Activated B cell treated with CpG ODN at 0.5 μM for 24 hours (primary cell): ENCODE measurements around the gene SPOCK1. TPM values are rescaled to one million over a fixed set of nuclear protein-coding genes. Genes with fewer than 3 reads are reported as not detected.

ENCODE experiments used
- ATAC-seq: fragments of 200-7000 bp; cut with Tn5 transposase; one replicate; pipeline ENCODE4 v1.10.0; 2021; ENCODE audit warnings: low read depth, mild to moderate bottlenecking, moderate library complexity
- CTCF ChIA-PET: fragments of 350-600 bp; sonication (Branson Sonifier 250); formaldehyde crosslinking; loops from one replicate; lab custom pipeline; 2021; ENCODE audit warnings: antibody characterized with exemption; lab: Charles Lee
- POLR2A ChIA-PET: fragments of 350-600 bp; sonication (Branson Sonifier 250); formaldehyde crosslinking; loops from one replicate; lab custom pipeline; 2021; ENCODE audit warnings: antibody characterized with exemption; lab: Charles Lee
- DNase-seq: peaks from one replicate; pipeline ENCODE4 v3.0.0; 2022
- H3K27ac Mint-ChIP-seq: one replicate; pipeline ENCODE4 v1.8.0; 2020; ENCODE audit warnings: mixed read lengths
- H3K27me3 Mint-ChIP-seq: one replicate; pipeline ENCODE4 v1.8.0; 2021; ENCODE audit warnings: mixed read lengths
- H3K36me3 Mint-ChIP-seq: one replicate; pipeline ENCODE4 v1.8.0; 2021; ENCODE audit warnings: low read depth, mixed read lengths
- H3K4me1 Mint-ChIP-seq: one replicate; pipeline ENCODE4 v1.8.0; 2021; ENCODE audit warnings: mixed read lengths
- H3K4me3 Mint-ChIP-seq: one replicate; pipeline ENCODE4 v1.8.0; 2020; ENCODE audit warnings: mild to moderate bottlenecking, mixed read lengths
- H3K9me3 Mint-ChIP-seq: one replicate; pipeline ENCODE4 v1.8.0; 2020; ENCODE audit warnings: mixed read lengths
- CTCF ChIP-seq: fragments of 200-600 bp; IDR thresholded peaks from one replicate; pipeline ENCODE4 v1.8.0; 2022; ENCODE audit warnings: antibody characterized with exemption, mild to moderate bottlenecking
- intact Hi-C: fragments of 100-400 bp; cut with micrococcal nuclease; formaldehyde crosslinking; loops from one replicate; pipeline ENCODE4 v1.15.1; 2024
- total RNA-seq: library from RNA; stranded (reverse); gene quantifications from 2 replicates; pipeline ENCODE4 v1.2.3, GENCODE V29; 2022

The SPOCK1 gene
- total RNA-seq, 1 donor from 2014 or later = not detected

DNA sequence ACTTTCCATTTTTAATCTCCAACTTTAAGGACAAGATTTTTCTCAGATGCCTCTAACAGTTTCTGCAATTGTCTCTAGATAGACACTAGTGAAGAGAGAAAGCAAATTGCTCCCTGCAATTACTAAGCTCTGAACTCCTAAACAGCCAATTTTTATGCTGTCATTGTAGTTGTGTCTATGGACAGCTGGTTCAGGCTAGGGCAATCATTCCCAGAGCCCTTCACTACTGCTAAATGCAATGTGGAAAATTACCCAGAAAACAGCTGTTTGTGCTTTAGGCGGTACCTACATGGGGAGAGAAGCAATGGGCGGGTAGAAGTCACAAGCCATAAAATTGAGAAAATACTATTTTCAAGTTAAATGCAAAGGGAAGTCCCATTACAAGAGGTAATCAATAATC, 211.6 kb downstream of the SPOCK1 start:
- H3K36me3 Mint-ChIP-seq = no peaks in the 10 kb centered on the region
- H3K9me3 Mint-ChIP-seq = no peaks in the 10 kb centered on the region
- peaks cover 8% of the 10 kb centered on the region for H3K27me3 Mint-ChIP-seq
- intact Hi-C loops = no loop called here
- ATAC-seq = no peak
- no peak for TF ChIP-seq CTCF
- no peak overlapping the region for H3K4me3 Mint-ChIP-seq
- POLR2A ChIA-PET = no interaction called here
- CTCF ChIA-PET = no interaction called here
- no peak for DNase-seq
- no peak overlapping the region for H3K27ac Mint-ChIP-seq
- H3K4me1 Mint-ChIP-seq = no peaks in the 10 kb centered on the region

DNA sequence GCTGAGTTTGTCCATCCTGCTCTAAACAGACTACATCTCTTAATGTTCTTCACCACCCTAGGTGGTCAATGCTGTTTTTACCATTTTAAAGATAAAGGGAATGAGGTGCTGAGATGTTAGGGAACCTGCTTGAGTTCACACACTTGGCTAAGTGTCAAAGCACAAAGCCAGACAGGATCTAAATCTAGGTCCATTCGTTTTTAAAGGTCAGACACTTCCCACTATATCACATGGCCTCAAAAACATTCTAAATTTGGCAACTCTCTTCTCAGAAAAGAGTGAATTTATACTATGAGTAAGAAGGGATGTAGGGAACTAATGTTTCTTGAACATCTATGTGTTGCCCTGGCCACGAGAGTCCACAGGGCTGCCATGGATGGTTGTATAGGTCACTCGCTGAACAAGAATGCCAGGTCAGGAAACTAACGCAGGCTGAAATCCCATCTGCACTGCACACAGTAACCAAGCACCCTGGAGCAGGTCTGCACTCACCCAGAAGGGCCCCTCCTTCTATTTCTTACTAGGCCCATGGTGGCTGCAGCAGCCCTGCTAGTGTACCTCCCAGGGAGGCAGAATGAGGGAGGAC, 213.0 kb downstream of the SPOCK1 start:
- TF ChIP-seq CTCF = no peak
- H3K4me1 Mint-ChIP-seq = no peaks in the 10 kb centered on the region
- H3K27me3 Mint-ChIP-seq = peaks cover 8% of the 10 kb centered on the region
- H3K36me3 Mint-ChIP-seq = no peaks in the 10 kb centered on the region
- no peak overlapping the region for H3K27ac Mint-ChIP-seq
- ChIA-PET POLR2A (no interaction called here), CTCF (no interaction called here)
- DNase-seq (no peak), ATAC-seq (no peak)
- no peak overlapping the region for H3K4me3 Mint-ChIP-seq
- no peaks in the 10 kb centered on the region for H3K9me3 Mint-ChIP-seq
- intact Hi-C loops = no loop called here

- Mint-ChIP-seq H3K27me3 (peaks cover 8% of the 10 kb centered on the region), H3K27ac (no peak overlapping the region), H3K9me3 (no peaks in the 10 kb centered on the region), H3K4me3 (no peak overlapping the region), H3K4me1 (no peaks in the 10 kb centered on the region), H3K36me3 (no peaks in the 10 kb centered on the region)
- POLR2A ChIA-PET = no interaction called here
- CTCF ChIA-PET = no interaction called here
- DNase-seq (no peak), ATAC-seq (no peak)
- intact Hi-C loops = no loop called here
- TF ChIP-seq CTCF = no peak
Measured at GRCh38 chr5:137283801-137284200, 215.3 kb downstream of the SPOCK1 start.

GRCh38 chr5:137282216-137282615, 216.9 kb downstream of the SPOCK1 start:
- DNase-seq = no peak
- Mint-ChIP-seq H3K9me3 (no peaks in the 10 kb centered on the region), H3K4me3 (no peak overlapping the region), H3K27ac (no peak overlapping the region), H3K27me3 (peaks cover 4% of the 10 kb centered on the region), H3K36me3 (no peaks in the 10 kb centered on the region), H3K4me1 (no peaks in the 10 kb centered on the region)
- ChIA-PET POLR2A (no interaction called here), CTCF (no interaction called here)
- no peak for ATAC-seq
- TF ChIP-seq CTCF = no peak
- intact Hi-C loops = no loop called here

GRCh38 chr5:137281201-137281600, 217.9 kb downstream of the SPOCK1 start:
- POLR2A ChIA-PET = no interaction called here
- no peaks in the 10 kb centered on the region for H3K9me3 Mint-ChIP-seq
- no peak for TF ChIP-seq CTCF
- DNase-seq (no peak), ATAC-seq (no peak)
- no peaks in the 10 kb centered on the region for H3K27me3 Mint-ChIP-seq
- CTCF ChIA-PET = no interaction called here
- no peak overlapping the region for H3K27ac Mint-ChIP-seq
- intact Hi-C loops = no loop called here
- no peaks in the 10 kb centered on the region for H3K36me3 Mint-ChIP-seq
- no peak overlapping the region for H3K4me3 Mint-ChIP-seq
- H3K4me1 Mint-ChIP-seq = no peaks in the 10 kb centered on the region
